WTC11 (cell line): ENCODE data around the gene PBX4. TPM values are rescaled to one million over a fixed set of nuclear protein-coding genes. Genes with fewer than 3 reads are reported as not detected.

ENCODE experiments used
- ATAC-seq: fragments of 200-7000 bp; cut with Tn5 transposase; 2 replicates; pipeline ENCODE4 v1.10.0; 2021; ENCODE audit warnings: mild to moderate bottlenecking, moderate library complexity
- CTCF ChIA-PET: fragments of 300-600 bp; sonication (Branson Sonifier 250); formaldehyde crosslinking; loops from one replicate; lab custom pipeline; 2021; ENCODE audit warnings: antibody characterized with exemption; lab: Charles Lee
- POLR2A ChIA-PET: fragments of 350-600 bp; sonication (Branson Sonifier 250); formaldehyde crosslinking; loops from one replicate; lab custom pipeline; 2021; ENCODE audit warnings: antibody characterized with exemption; lab: Charles Lee
- DNase-seq: peaks from one replicate; pipeline ENCODE4 v3.0.0; 2021; ENCODE audit warnings: low spot score
- H3K27ac Mint-ChIP-seq: 2 replicates; pipeline ENCODE4 v1.8.0; 2021; ENCODE audit warnings: mixed read lengths
- H3K27me3 Mint-ChIP-seq: 2 replicates; pipeline ENCODE4 v1.8.0; 2021; ENCODE audit warnings: low read depth, mild to moderate bottlenecking, moderate library complexity, mixed read lengths
- H3K36me3 Mint-ChIP-seq: 2 replicates; pipeline ENCODE4 v1.8.0; 2021; ENCODE audit warnings: mixed read lengths
- H3K4me1 Mint-ChIP-seq: 2 replicates; pipeline ENCODE4 v1.8.0; 2022; ENCODE audit warnings: mixed read lengths
- H3K4me3 Mint-ChIP-seq: 2 replicates; pipeline ENCODE4 v1.8.0; 2021; ENCODE audit warnings: mild to moderate bottlenecking, moderate library complexity, mixed read lengths
- H3K9me3 Mint-ChIP-seq: 2 replicates; pipeline ENCODE4 v1.8.0; 2021; ENCODE audit warnings: mixed read lengths
- AR ChIP-seq: fragments of 250-450 bp; sonication (Bioruptor Pico); IDR thresholded peaks from 2 replicates; pipeline ENCODE4 v1.9.0; 2021; ENCODE audit warnings: mild to moderate bottlenecking
- ATF2 ChIP-seq: sonication (generic); formaldehyde crosslinking; IDR thresholded peaks from 2 replicates; pipeline ENCODE4 v1.8.1; 2022; ENCODE audit warnings: low read depth, missing genetic modification reagents, borderline replicate concordance
- CBFB ChIP-seq: sonication (generic); formaldehyde crosslinking; IDR thresholded peaks from 2 replicates; pipeline ENCODE4 v1.8.1; 2022; ENCODE audit warnings: mild to moderate bottlenecking, low read depth, missing genetic modification reagents
- E2F1 ChIP-seq: sonication (generic); formaldehyde crosslinking; IDR thresholded peaks from 2 replicates; pipeline ENCODE4 v1.8.0; 2022; ENCODE audit warnings: mild to moderate bottlenecking, missing genetic modification reagents
- FOXK1 ChIP-seq: sonication (generic); formaldehyde crosslinking; IDR thresholded peaks from 2 replicates; pipeline ENCODE4 v1.8.0; 2022; ENCODE audit warnings: mild to moderate bottlenecking, moderate library complexity, missing genetic modification reagents
- FOXP1 ChIP-seq: sonication (generic); formaldehyde crosslinking; IDR thresholded peaks from 2 replicates; pipeline ENCODE4 v1.8.0; 2022; ENCODE audit warnings: missing genetic modification reagents, mild to moderate bottlenecking, moderate library complexity, borderline replicate concordance
- HMGA2 ChIP-seq: fragments of 250-450 bp; sonication (Bioruptor Pico); IDR thresholded peaks from 2 replicates; pipeline ENCODE4 v1.4.0; 2021; ENCODE audit warnings: mild to moderate bottlenecking, moderate library complexity
- NFE2L1 ChIP-seq: sonication (generic); formaldehyde crosslinking; IDR thresholded peaks from 2 replicates; pipeline ENCODE4 v1.8.1; 2023; ENCODE audit warnings: missing genetic modification reagents
- NFYB ChIP-seq: sonication (generic); formaldehyde crosslinking; conservative IDR thresholded peaks from 2 replicates; pipeline ENCODE4 v1.8.0; 2022; ENCODE audit warnings: low read depth, missing genetic modification reagents
- OVOL2 ChIP-seq: fragments of 250-450 bp; sonication (Bioruptor Pico); IDR thresholded peaks from 2 replicates; pipeline ENCODE4 v1.9.0; 2021; ENCODE audit warnings: mild to moderate bottlenecking, borderline replicate concordance
- USF2 ChIP-seq: sonication (generic); formaldehyde crosslinking; IDR thresholded peaks from 2 replicates; pipeline ENCODE4 v1.8.1; 2023; ENCODE audit warnings: mild to moderate bottlenecking, missing genetic modification reagents, moderate library complexity
- ZNF232 ChIP-seq: sonication (generic); formaldehyde crosslinking; IDR thresholded peaks from 2 replicates; pipeline ENCODE4 v1.8.0; 2022; ENCODE audit warnings: mild to moderate bottlenecking, missing genetic modification reagents
- ZNF396 ChIP-seq: fragments of 250-450 bp; sonication (Bioruptor Pico); IDR thresholded peaks from 2 replicates; pipeline ENCODE4 v1.8.0; 2021; ENCODE audit warnings: mild to moderate bottlenecking, moderate library complexity, borderline replicate concordance
- total RNA-seq: library from RNA; stranded (reverse); gene quantifications from 3 replicates; pipeline ENCODE4 v1.2.3, GENCODE V29; 2021
- TF ChIP-seq, protein P1 (sequence below): sonication (generic); formaldehyde crosslinking; IDR thresholded peaks from 2 replicates; pipeline ENCODE4 v1.8.1; 2023; ENCODE audit warnings: mild to moderate bottlenecking, missing genetic modification reagents
- TF ChIP-seq, protein P2 (sequence below): fragments of 250-450 bp; sonication (Bioruptor Pico); IDR thresholded peaks from 2 replicates; pipeline ENCODE4 v1.8.0; 2021; ENCODE audit warnings: mild to moderate bottlenecking

PBX4 gene
- total RNA-seq, 1 experiment from 2014 or later: 3.2 TPM

- TF ChIP-seq ATF2 (CRISPR knock-in tag): no peak
Observed at GRCh38 chr19:19591133-19591825, 27.2 kb downstream of the PBX4 start (continued).

DNA sequence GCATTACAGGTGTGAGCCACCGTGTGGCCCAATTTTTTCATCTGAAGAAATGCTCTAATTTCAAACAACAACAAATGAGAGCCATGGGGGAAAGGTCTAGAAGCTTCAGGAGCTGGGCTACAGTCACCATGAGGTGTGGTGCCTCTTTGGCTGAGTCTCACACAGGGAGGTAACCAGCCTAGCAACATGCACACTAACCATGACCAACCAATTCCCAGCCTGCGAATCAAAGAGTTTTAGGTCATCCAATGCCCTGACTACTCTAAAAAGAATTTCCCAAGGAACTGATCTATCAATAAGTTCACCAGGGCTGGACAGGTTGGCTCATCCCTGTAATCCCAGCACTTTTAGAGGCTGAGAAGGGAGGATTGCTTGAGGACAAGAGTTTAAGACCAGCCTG is 29.9 kb downstream of the PBX4 start:
- Mint-ChIP-seq H3K9me3 (no peaks in the 10 kb centered on the region), H3K27ac (no peak overlapping the region), H3K36me3 (no peaks in the 10 kb centered on the region), H3K4me1 (peaks cover 16% of the 10 kb centered on the region), H3K27me3 (no peaks in the 10 kb centered on the region), H3K4me3 (no peak overlapping the region)
- TF ChIP-seq CBFB: no peak
- no peak for TF ChIP-seq NFE2L1 (CRISPR knock-in tag)
- TF ChIP-seq NFYB (CRISPR knock-in tag): no peak
- no peak for TF ChIP-seq AR (CRISPR knock-in tag)
- no peak for TF ChIP-seq ZNF396 (CRISPR knock-in tag)
- TF ChIP-seq OVOL2 (CRISPR knock-in tag): no peak
- TF ChIP-seq USF2 (CRISPR knock-in tag): no peak
- TF ChIP-seq FOXP1 (CRISPR knock-in tag): no peak
- TF ChIP-seq, protein P1, sequence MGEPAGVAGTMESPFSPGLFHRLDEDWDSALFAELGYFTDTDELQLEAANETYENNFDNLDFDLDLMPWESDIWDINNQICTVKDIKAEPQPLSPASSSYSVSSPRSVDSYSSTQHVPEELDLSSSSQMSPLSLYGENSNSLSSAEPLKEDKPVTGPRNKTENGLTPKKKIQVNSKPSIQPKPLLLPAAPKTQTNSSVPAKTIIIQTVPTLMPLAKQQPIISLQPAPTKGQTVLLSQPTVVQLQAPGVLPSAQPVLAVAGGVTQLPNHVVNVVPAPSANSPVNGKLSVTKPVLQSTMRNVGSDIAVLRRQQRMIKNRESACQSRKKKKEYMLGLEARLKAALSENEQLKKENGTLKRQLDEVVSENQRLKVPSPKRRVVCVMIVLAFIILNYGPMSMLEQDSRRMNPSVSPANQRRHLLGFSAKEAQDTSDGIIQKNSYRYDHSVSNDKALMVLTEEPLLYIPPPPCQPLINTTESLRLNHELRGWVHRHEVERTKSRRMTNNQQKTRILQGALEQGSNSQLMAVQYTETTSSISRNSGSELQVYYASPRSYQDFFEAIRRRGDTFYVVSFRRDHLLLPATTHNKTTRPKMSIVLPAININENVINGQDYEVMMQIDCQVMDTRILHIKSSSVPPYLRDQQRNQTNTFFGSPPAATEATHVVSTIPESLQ (CRISPR knock-in tag): no peak
- TF ChIP-seq E2F1 (CRISPR knock-in tag): no peak
- no peak for TF ChIP-seq FOXK1
- no peak for TF ChIP-seq ZNF232 (CRISPR knock-in tag)
- TF ChIP-seq, protein P2, sequence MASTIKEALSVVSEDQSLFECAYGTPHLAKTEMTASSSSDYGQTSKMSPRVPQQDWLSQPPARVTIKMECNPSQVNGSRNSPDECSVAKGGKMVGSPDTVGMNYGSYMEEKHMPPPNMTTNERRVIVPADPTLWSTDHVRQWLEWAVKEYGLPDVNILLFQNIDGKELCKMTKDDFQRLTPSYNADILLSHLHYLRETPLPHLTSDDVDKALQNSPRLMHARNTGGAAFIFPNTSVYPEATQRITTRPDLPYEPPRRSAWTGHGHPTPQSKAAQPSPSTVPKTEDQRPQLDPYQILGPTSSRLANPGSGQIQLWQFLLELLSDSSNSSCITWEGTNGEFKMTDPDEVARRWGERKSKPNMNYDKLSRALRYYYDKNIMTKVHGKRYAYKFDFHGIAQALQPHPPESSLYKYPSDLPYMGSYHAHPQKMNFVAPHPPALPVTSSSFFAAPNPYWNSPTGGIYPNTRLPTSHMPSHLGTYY (CRISPR knock-in tag): no peak
- TF ChIP-seq HMGA2 (CRISPR knock-in tag): no peak
- DNase-seq (no peak), ATAC-seq (no peak)
- ChIA-PET CTCF (interaction anchor here (1.2 to 1.6 kb wide), 2 partner anchors 34 to 36 kb away, joined by 5 read pairs; no protein-coding TSS in a partner anchor), POLR2A (interaction anchor here (0.5 kb wide), 1 partner anchor 21 kb away, joined by 3 read pairs; no protein-coding TSS in a partner anchor)
